Lower lobe of right lung (tissue), 2 donors: ENCODE results near the gene KIRREL1. TPM values are rescaled to one million over a fixed set of nuclear protein-coding genes. Genes with fewer than 3 reads are reported as not detected.
A peak's percentile ranks its signal among the peaks of the same experiment; 100 is the strongest.

ENCODE experiments used
- ATAC-seq, 2 donors: fragments of 200-7000 bp; cut with Tn5 transposase; one replicate each; pipeline ENCODE4 v1.9.1; 2020 to 2022; ENCODE audit warnings: mild to moderate bottlenecking in 2 of 2, moderate library complexity in 2 of 2
- DNase-seq: peaks from one replicate; pipeline ENCODE4 v3.0.0-alpha.2; 2020
- H3K27ac ChIP-seq: fragments of 200-600 bp; one replicate; pipeline ENCODE4 v1.8.0; 2022
- H3K27me3 ChIP-seq: fragments of 200-600 bp; one replicate; pipeline ENCODE4 v1.8.0; 2022; ENCODE audit warnings: low read depth
- H3K36me3 ChIP-seq: fragments of 200-600 bp; one replicate; pipeline ENCODE4 v1.8.0; 2022; ENCODE audit warnings: mild to moderate bottlenecking
- H3K4me1 ChIP-seq: fragments of 200-600 bp; one replicate; pipeline ENCODE4 v1.8.0; 2022
- H3K4me3 ChIP-seq: fragments of 200-600 bp; one replicate; pipeline ENCODE4 v1.8.0; 2022; ENCODE audit warnings: mild to moderate bottlenecking
- H3K9me3 ChIP-seq: fragments of 200-600 bp; one replicate; pipeline ENCODE4 v1.8.0; 2022
- CTCF ChIP-seq: fragments of 200-600 bp; IDR thresholded peaks from one replicate; pipeline ENCODE4 v1.8.0; 2022; ENCODE audit warnings: antibody characterized with exemption, mild to moderate bottlenecking
- intact Hi-C: fragments of 100-400 bp; cut with DNase I; formaldehyde crosslinking; loops from one replicate; pipeline ENCODE4 v1.11.0; 2022
- long read RNA-seq: library from polyadenylated mRNA; unstranded; transcript quantifications from one replicate; pipeline ENCODE4 v2.0.0, GENCODE V29; 2021
- total RNA-seq: library from RNA; stranded (reverse); fragmentation: NEBNext Ultra II Directional; extraction: Animal tissue kit (Norgen Biotek cat#: 25700); gene quantifications from one replicate; pipeline ENCODE4 v1.2.1, GENCODE V29; 2021
- donor health status: DM: no; HTN: yes; CAD: no; lungs with severe emphysema.

KIRREL1 gene
- 26.9 TPM for total RNA-seq
- long read RNA-seq, partial matches to known transcripts: 15 of 24 reads
- long read RNA-seq, other reads (novel, unspliced or antisense): 7 of 24 reads

GRCh38 chr1:157993147-157993917, at the start of gene KIRREL1:
KIRREL1 (plus strand) TSS chr1:157993645; CDS start chr1:157993677, 32 bp downstream.
- peak; percentile 56 for DNase-seq
- TF ChIP-seq CTCF: no peak
- peak within 1 kb of the TSS; percentile 87 for H3K27ac ChIP-seq

GRCh38 chr1:157944663-157945280, 48.7 kb upstream of the KIRREL1 start:
- Histone ChIP-seq H3K27me3 (no peaks in the 10 kb centered on the region), H3K4me3 (no peak overlapping the region), H3K9me3 (no peaks in the 10 kb centered on the region), H3K4me1 (no peaks in the 10 kb centered on the region), H3K27ac (no peak overlapping the region), H3K36me3 (no peaks in the 10 kb centered on the region)
- no peak for ATAC-seq
- intact Hi-C loops: no loop called here
- DNase-seq: no peak
- no peak for TF ChIP-seq CTCF

More at GRCh38 chr1:157993147-157993917, at the start of gene KIRREL1:
- H3K4me3 ChIP-seq: peak within 1 kb of the TSS; percentile 80
- intact Hi-C loops: loop anchor here (10.0 kb wide), 1 partner anchor 101 kb away; no protein-coding TSS in a partner anchor
- peak; percentile 82 to 87 for ATAC-seq
- H3K27me3 ChIP-seq: peaks cover 19% of the 10 kb centered on the region
- no peaks in the 10 kb centered on the region for H3K36me3 ChIP-seq
- H3K4me1 ChIP-seq: peaks cover 18% of the 10 kb centered on the region
- no peaks in the 10 kb centered on the region for H3K9me3 ChIP-seq

- intact Hi-C loops: no loop called here
- Histone ChIP-seq H3K4me1 (no peaks in the 10 kb centered on the region), H3K27me3 (no peaks in the 10 kb centered on the region), H3K36me3 (no peaks in the 10 kb centered on the region), H3K4me3 (no peak overlapping the region), H3K9me3 (no peaks in the 10 kb centered on the region), H3K27ac (no peak overlapping the region)
- TF ChIP-seq CTCF: peak; percentile 48
- DNase-seq (no peak), ATAC-seq (peak; percentile 55 to 78)
Measured at GRCh38 chr1:157948312-157949073, 45.0 kb upstream of the KIRREL1 start.

- ATAC-seq: no peak
- TF ChIP-seq CTCF: no peak
- intact Hi-C loops: no loop called here
Measured at GRCh38 chr1:157949074-157949354, 44.4 kb upstream of the KIRREL1 start.

GRCh38 chr1:157951230-157951629, 42.2 kb upstream of the KIRREL1 start:
- no peak for TF ChIP-seq CTCF
- H3K27me3 ChIP-seq: no peaks in the 10 kb centered on the region
- ATAC-seq: no peak
- DNase-seq: no peak
- H3K27ac ChIP-seq: no peak overlapping the region
- no peak overlapping the region for H3K4me3 ChIP-seq
- intact Hi-C loops: no loop called here
- H3K36me3 ChIP-seq: no peaks in the 10 kb centered on the region
- H3K4me1 ChIP-seq: no peaks in the 10 kb centered on the region
- no peaks in the 10 kb centered on the region for H3K9me3 ChIP-seq

More at GRCh38 chr1:157949074-157949354, 44.4 kb upstream of the KIRREL1 start:
- Histone ChIP-seq H3K9me3 (no peaks in the 10 kb centered on the region), H3K36me3 (no peaks in the 10 kb centered on the region), H3K4me3 (no peak overlapping the region), H3K4me1 (no peaks in the 10 kb centered on the region), H3K27me3 (no peaks in the 10 kb centered on the region), H3K27ac (no peak overlapping the region)
- DNase-seq: no peak
